ENCODE measurements around the gene VSIG10.

DNA sequence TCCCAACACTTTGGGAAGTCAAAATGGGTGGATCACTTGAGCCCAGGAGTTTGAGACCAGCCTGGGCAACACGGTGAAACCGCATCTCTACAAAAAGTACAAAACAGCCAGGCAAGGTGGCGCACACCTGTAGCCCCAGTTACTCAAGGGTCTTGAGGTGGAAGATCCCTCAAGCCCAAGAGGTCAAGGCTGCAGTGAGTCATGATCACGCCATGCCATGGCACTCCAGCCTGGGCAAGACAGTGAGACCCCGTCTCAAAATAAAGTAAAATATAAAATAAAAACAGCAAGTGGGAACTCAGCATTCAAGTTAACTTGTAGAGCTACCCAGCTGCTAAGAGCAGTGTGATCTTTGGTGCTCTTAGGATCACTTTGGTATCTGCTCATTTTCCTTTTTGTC is 74.6 kb downstream of the VSIG10 start:
- TF ChIP-seq, protein P1, sequence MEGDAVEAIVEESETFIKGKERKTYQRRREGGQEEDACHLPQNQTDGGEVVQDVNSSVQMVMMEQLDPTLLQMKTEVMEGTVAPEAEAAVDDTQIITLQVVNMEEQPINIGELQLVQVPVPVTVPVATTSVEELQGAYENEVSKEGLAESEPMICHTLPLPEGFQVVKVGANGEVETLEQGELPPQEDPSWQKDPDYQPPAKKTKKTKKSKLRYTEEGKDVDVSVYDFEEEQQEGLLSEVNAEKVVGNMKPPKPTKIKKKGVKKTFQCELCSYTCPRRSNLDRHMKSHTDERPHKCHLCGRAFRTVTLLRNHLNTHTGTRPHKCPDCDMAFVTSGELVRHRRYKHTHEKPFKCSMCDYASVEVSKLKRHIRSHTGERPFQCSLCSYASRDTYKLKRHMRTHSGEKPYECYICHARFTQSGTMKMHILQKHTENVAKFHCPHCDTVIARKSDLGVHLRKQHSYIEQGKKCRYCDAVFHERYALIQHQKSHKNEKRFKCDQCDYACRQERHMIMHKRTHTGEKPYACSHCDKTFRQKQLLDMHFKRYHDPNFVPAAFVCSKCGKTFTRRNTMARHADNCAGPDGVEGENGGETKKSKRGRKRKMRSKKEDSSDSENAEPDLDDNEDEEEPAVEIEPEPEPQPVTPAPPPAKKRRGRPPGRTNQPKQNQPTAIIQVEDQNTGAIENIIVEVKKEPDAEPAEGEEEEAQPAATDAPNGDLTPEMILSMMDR (IDR thresholded peaks at IDR 0.05 in 4 of 5, conservative IDR thresholded peaks at IDR 0.05 in 1 of 5), result no peak
- TF ChIP-seq POLR2A (IDR thresholded peaks at IDR 0.05), result no peak

Measured in gastrocnemius medialis (tissue), 4 donors.